Heart left ventricle (tissue), 13 donors: ENCODE results near the gene GUCY2C.

Source experiments
- CTCF ChIP-seq, 12 donors: fragments of 200-600 bp; sonication (generic) in 4 of 12; IDR thresholded peaks; one replicate each; pipeline versions ENCODE4 v1.5.0 to v1.8.0; 2018 to 2022; ENCODE audit warnings: antibody characterized with exemption in 12 of 12, mild to moderate bottlenecking in 5 of 12
- POLR2A ChIP-seq, 2 donors: fragments of 450-650 bp; IDR thresholded peaks; one replicate each; pipeline ENCODE4 v1.6.1; 2017; ENCODE audit warnings: antibody characterized with exemption in 2 of 2, mild to moderate bottlenecking in 2 of 2, moderate library complexity in 2 of 2
- donor health status: ischemic (EF 13 %, LVEDD 7.1; RV severe dilation, severe dysfunction).
- donor health status: DM: no; HTN: yes; CAD: no.
- donor health status: DM: no; HTN: no; CAD: no.
- donor health status: ischemic (EF 25% LVEDD 6.9; RV normal size, moderate dysfunction).
- donor health status: ischemic (EF 25% LVEDD 5.7; RV mildly dilated, moderate dysfunction).
- donor health status: ischemic (EF 35%, LVEDD 5.7; RV mildly dilated, moderate dysfunction).
- donor health status: nonischemic (EF 11% LVEDD 7.7; RV severe dilation, severe dysfunction).
- donor health status: DM: yes; HTN: yes; CAD: no.
- donor health status: PGD.
- donor health status: ischemic (EF 29% LVEDD 5.4; RV normal size, mild dysfunction).
- donor health status: nonischemic (EF 23%, LVEDD 6.1; RV moderate dilation, normal function).

- TF ChIP-seq CTCF (IDR thresholded peaks at IDR 0.05): no peak
- TF ChIP-seq POLR2A (IDR thresholded peaks at IDR 0.05): no peak
Measured at GRCh38 chr12:14575585-14575984, 120.8 kb downstream of the GUCY2C start.
